Subcutaneous adipose tissue (tissue), 4 donors: ENCODE data around the gene CPSF4L. TPM values are rescaled to one million over a fixed set of nuclear protein-coding genes. Genes with fewer than 3 reads are reported as not detected.

Source experiments
- CTCF ChIP-seq: fragments of 450-650 bp; IDR thresholded peaks from one replicate; pipeline ENCODE4 v1.5.1; 2016; ENCODE audit warnings: low read depth, mild to moderate bottlenecking, control low read depth, antibody characterized with exemption, moderate library complexity
- total RNA-seq, 4 donors: library from RNA; depleted of rRNA; stranded (reverse); fragments of >200 nt; gene quantifications; one replicate each; pipeline ENCODE4 v1.1.0, GENCODE V29; 2016

Gene CPSF4L
- not detected for total RNA-seq

GRCh38 chr17:73261617-73261951 is at the start of gene CPSF4L:
Gene CPSF4L, minus strand, starts transcription at chr17:73261880. Its CDS starts 62 bp downstream, at chr17:73261818.
- TF ChIP-seq CTCF: no peak

- no peak for TF ChIP-seq CTCF
These were observed 49.7 kb upstream of the CPSF4L start for GRCh38 chr17:73311428-73311780.

GRCh38 chr17:73309727-73310596 is 48.3 kb upstream of the CPSF4L start:
- no peak for TF ChIP-seq CTCF

GRCh38 chr17:73308017-73308823 is 46.5 kb upstream of the CPSF4L start:
- TF ChIP-seq CTCF: no peak

- no peak for TF ChIP-seq CTCF
These were observed 45.5 kb upstream of the CPSF4L start for GRCh38 chr17:73307130-73307529.

GRCh38 chr17:73305845-73306836 is 44.5 kb upstream of the CPSF4L start:
- TF ChIP-seq CTCF: no peak
